GM12878 (cell line): ENCODE measurements around the gene PCGF1. TPM values are rescaled to one million over a fixed set of nuclear protein-coding genes. Genes with fewer than 3 reads are reported as not detected.
A peak's percentile ranks its signal among the peaks of the same experiment; 100 is the strongest.

ENCODE experiments used
- ATAC-seq: fragments of 200-7000 bp; cut with Tn5 transposase; 3 replicates; pipeline ENCODE4 v1.9.1; 2020; ENCODE audit warnings: mild to moderate bottlenecking, moderate library complexity
- BruUV-seq: library from RNA; stranded (reverse); fragments of 400-500 nt; replicated peaks from 2 replicates; lab custom pipeline; 2021; lab: Mats Ljungman, UMichigan
- CTCF ChIA-PET: fragments of 300-600 bp; sonication (Branson Sonifier 250); formaldehyde crosslinking; extraction: SDS; loops from one replicate; lab custom pipeline; 2021; ENCODE audit warnings: inconsistent platforms; lab: Yijun Ruan, JAX
- POLR2A ChIA-PET: fragments of 350-600 bp; formaldehyde crosslinking; extraction: SDS; loops from one replicate; lab custom pipeline; 2021; ENCODE audit warnings: inconsistent platforms; lab: Charles Lee
- RAD21 ChIA-PET: fragments of 300-600 bp; sonication (Branson Sonifier 250); formaldehyde crosslinking; loops from one replicate; lab custom pipeline; 2023; ENCODE audit warnings: antibody characterized with exemption; ENCODE audit not compliant: unreplicated experiment; lab: Charles Lee
- SMC1A ChIA-PET: fragments of 300-600 bp; sonication (Branson Sonifier 250); formaldehyde crosslinking; loops from one replicate; lab custom pipeline; 2023; ENCODE audit not compliant: unreplicated experiment, uncharacterized antibody; lab: Charles Lee
- DNase-seq: peaks from one replicate; pipeline ENCODE4 v3.0.0-alpha.2; 2011; ENCODE audit warnings: low read depth, low spot score
- FAIRE-seq: peaks from 3 replicates; lab custom pipeline; 2011; peaks lifted over from hg19 to GRCh38; lab: Jason Lieb, UNC
- H2AFZ ChIP-seq: 2 replicates; pipeline ENCODE4 v1.6.0; 2011; ENCODE audit warnings: low read depth, low read length, control low read depth; ENCODE audit not compliant: control insufficient read depth
- H3K27ac ChIP-seq: 2 replicates; pipeline ENCODE4 v1.5.1; 2011; ENCODE audit warnings: control low read depth; ENCODE audit not compliant: control insufficient read depth, insufficient read depth
- H3K27me3 ChIP-seq, 2 experiments: replicated peaks in 1 of 2; 2 replicates each; pipeline versions ENCODE4 v1.6.0 to v1.6.1; 2011; ENCODE audit warnings: low read length in 1 of 2; ENCODE audit not compliant: control insufficient read depth in 2 of 2, insufficient read depth in 2 of 2
- H3K36me3 ChIP-seq, 2 experiments: 2 replicates each; pipeline ENCODE4 v1.5.1; 2011; ENCODE audit warnings: low read length in 1 of 2; ENCODE audit not compliant: control insufficient read depth in 2 of 2, insufficient read depth in 2 of 2
- H3K4me1 ChIP-seq: 2 replicates; pipeline ENCODE4 v1.6.1; 2011; ENCODE audit warnings: mild to moderate bottlenecking, low read length, moderate library complexity, mixed read lengths; ENCODE audit not compliant: control insufficient read depth, insufficient read depth
- H3K4me2 ChIP-seq: 2 replicates; pipeline ENCODE4 v1.6.0; 2011; ENCODE audit warnings: control low read depth; ENCODE audit not compliant: control insufficient read depth, insufficient read depth
- H3K4me3 ChIP-seq: fragments of 200-600 bp; sonication (generic); 2 replicates; pipeline ENCODE4 v1.5.1; 2016
- H3K79me2 ChIP-seq: 2 replicates; pipeline ENCODE4 v1.6.0; 2011; ENCODE audit warnings: low read length; ENCODE audit not compliant: control insufficient read depth, insufficient read depth
- H3K9ac ChIP-seq: 2 replicates; pipeline ENCODE4 v1.8.0; 2011; ENCODE audit warnings: low read length, control low read depth, mixed read lengths; ENCODE audit not compliant: control insufficient read depth, insufficient read depth
- H3K9me3 ChIP-seq: replicated peaks from 3 replicates; pipeline ENCODE4 v1.5.1; 2011; ENCODE audit warnings: mild to moderate bottlenecking, low read length; ENCODE audit not compliant: control insufficient read depth, insufficient read depth
- H4K20me1 ChIP-seq: 2 replicates; pipeline ENCODE4 v1.6.0; 2011; ENCODE audit not compliant: control insufficient read depth, insufficient read depth
- CEBPB ChIP-seq, 2 experiments: fragments of 150-350 bp in 1 of 2; IDR thresholded peaks; 2 replicates each; pipeline ENCODE4 v1.6.1; 2012 to 2014; ENCODE audit warnings: low read depth in 2 of 2, low read length in 2 of 2, borderline replicate concordance in 1 of 2, inconsistent platforms in 1 of 2
- POLR2A ChIP-seq: IDR thresholded peaks from 2 replicates; pipeline ENCODE4 v1.6.1; 2011; ENCODE audit warnings: low read depth, mild to moderate bottlenecking, low read length
- POU2F2 ChIP-seq: IDR thresholded peaks from 3 replicates; pipeline ENCODE4 v1.6.1; 2011; ENCODE audit warnings: low read depth, mild to moderate bottlenecking, low read length, borderline replicate concordance
- TAF1 ChIP-seq: IDR thresholded peaks from 2 replicates; pipeline ENCODE4 v1.6.1; 2011; ENCODE audit warnings: mild to moderate bottlenecking, low read depth, low read length, borderline replicate concordance
- YBX1 ChIP-seq: fragments of 450-650 bp; IDR thresholded peaks from 2 replicates; pipeline ENCODE4 v1.6.1; 2016; ENCODE audit warnings: antibody characterized with exemption
- WGBS: methylation state at CpG from one replicate; pipeline ENCODE4 v1.1.6; 2016; ENCODE audit warnings: low lambda C conversion rate; ENCODE audit not compliant: insufficient replicate concordance, insufficient coverage; ENCODE audit errors: missing lambda C conversion rate; 5-methylcytosine and 5-hydroxymethylcytosine counted together
- in situ Hi-C: fragments of 300-500 bp; cut with MboI; formaldehyde crosslinking; loops from 9 replicates; pipeline ENCODE4 v1.14.3; 2018; ENCODE audit warnings: mixed read lengths
- intact Hi-C: fragments of 100-400 bp; cut with micrococcal nuclease; formaldehyde crosslinking; loops from one replicate; pipeline ENCODE4 v1.14.2; 2022; ENCODE audit not compliant: unreplicated experiment
- polyA plus RNA-seq, 11 experiments: library from polyadenylated mRNA; depleted of rRNA in 4 of 11; unstranded in 6 of 11; stranded (reverse) in 5 of 11; fragments of >200 nt; fragmentation: Nextera tagmentation in 4 of 11; fragmentation: Illumina TruSeq in 1 of 11; extraction: Ambion mirVana in 4 of 11; extraction: Trizol in 1 of 11; gene quantifications; 1 replicate in 1 of 11; 2 replicates in 10 of 11; pipeline versions ENCODE4 v1.2.1 to v1.2.3, GENCODE V29; 2011 to 2016; ENCODE audit warnings: inconsistent platforms in 2 of 11, missing spikeins in 2 of 11, low read depth in 1 of 11
- total RNA-seq, 4 experiments: library from RNA; depleted of rRNA in 3 of 4; stranded (reverse); fragments of >200 nt in 3 of 4; fragmentation: Illumina TruSeq in 1 of 4; extraction: Trizol in 1 of 4; gene quantifications; 2 replicates each; pipeline versions ENCODE4 v1.2.1 to v1.2.3, GENCODE V29; 2013 to 2021
- TF ChIP-seq, protein P1 (sequence below): fragments of 450-650 bp; IDR thresholded peaks from 2 replicates; pipeline ENCODE4 v1.6.1; 2016; ENCODE audit warnings: mild to moderate bottlenecking, moderate library complexity, borderline replicate concordance

Gene PCGF1
- total and polyA plus RNA-seq, 10 of the 15 experiments (the other 5 are each of a cell fraction or from before 2014, with no cell fraction given), result 23.1 to 50.8 (median 27.4) TPM

GRCh38 chr2:74507145-74507925 lies at the start of gene PCGF1 (continued):
- TF ChIP-seq, protein P1, sequence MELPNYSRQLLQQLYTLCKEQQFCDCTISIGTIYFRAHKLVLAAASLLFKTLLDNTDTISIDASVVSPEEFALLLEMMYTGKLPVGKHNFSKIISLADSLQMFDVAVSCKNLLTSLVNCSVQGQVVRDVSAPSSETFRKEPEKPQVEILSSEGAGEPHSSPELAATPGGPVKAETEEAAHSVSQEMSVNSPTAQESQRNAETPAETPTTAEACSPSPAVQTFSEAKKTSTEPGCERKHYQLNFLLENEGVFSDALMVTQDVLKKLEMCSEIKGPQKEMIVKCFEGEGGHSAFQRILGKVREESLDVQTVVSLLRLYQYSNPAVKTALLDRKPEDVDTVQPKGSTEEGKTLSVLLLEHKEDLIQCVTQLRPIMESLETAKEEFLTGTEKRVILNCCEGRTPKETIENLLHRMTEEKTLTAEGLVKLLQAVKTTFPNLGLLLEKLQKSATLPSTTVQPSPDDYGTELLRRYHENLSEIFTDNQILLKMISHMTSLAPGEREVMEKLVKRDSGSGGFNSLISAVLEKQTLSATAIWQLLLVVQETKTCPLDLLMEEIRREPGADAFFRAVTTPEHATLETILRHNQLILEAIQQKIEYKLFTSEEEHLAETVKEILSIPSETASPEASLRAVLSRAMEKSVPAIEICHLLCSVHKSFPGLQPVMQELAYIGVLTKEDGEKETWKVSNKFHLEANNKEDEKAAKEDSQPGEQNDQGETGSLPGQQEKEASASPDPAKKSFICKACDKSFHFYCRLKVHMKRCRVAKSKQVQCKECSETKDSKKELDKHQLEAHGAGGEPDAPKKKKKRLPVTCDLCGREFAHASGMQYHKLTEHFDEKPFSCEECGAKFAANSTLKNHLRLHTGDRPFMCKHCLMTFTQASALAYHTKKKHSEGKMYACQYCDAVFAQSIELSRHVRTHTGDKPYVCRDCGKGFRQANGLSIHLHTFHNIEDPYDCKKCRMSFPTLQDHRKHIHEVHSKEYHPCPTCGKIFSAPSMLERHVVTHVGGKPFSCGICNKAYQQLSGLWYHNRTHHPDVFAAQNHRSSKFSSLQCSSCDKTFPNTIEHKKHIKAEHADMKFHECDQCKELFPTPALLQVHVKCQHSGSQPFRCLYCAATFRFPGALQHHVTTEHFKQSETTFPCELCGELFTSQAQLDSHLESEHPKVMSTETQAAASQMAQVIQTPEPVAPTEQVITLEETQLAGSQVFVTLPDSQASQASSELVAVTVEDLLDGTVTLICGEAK, result peak; percentile 90
- TF ChIP-seq YBX1 (0 out of 2 replicates have a peak, but pooled peaks have one; percentile 44), TAF1 (peak; percentile 91), POLR2A (peak; percentile 94), POU2F2 (peak; percentile 54; the same call in 1 of the 3 replicates)

- RAD21 ChIA-PET, result interaction anchor here (1.4 kb wide), 1 partner anchor 117 kb away, joined by 3 read pairs; no protein-coding TSS in a partner anchor
- Histone ChIP-seq H3K4me3 (peak overlapping the region; percentile 95; the same call in 1 of the 2 replicates), H3K9me3 (no peaks in the 10 kb centered on the region; the same call in 2 of the 3 replicates), H4K20me1 (no peaks in the 10 kb centered on the region), H3K79me2 (peaks cover 49% of the 10 kb centered on the region), H3K27ac (no peak overlapping the region), H3K4me1 (peaks cover 22% of the 10 kb centered on the region), H3K9ac (no peak overlapping the region), H3K36me3 (peaks cover 1 to 11% of the 10 kb centered on the region in 2 experiments; a peak in 2 of 4 replicates), H2AFZ (no peak overlapping the region), H3K4me2 (peak overlapping the region; percentile 91), H3K27me3 (no peaks in the 10 kb centered on the region)
- in situ Hi-C loops (no loop called here), intact Hi-C loops (no loop called here)
- no peak for ATAC-seq
- DNase-seq, result no peak
- TF ChIP-seq POLR2A, result 0 out of 2 replicates have a peak, but pooled peaks have one; percentile 39
- TF ChIP-seq CEBPB (IDR thresholded peaks at IDR 0.05; ENCODE audit: borderline replicate concordance in 1 of 2, low read depth in 2 of 2, low read length in 2 of 2), result no peak
- 93% methylated on average over 6 of the region's 6 CpGs for WGBS
- POLR2A ChIA-PET, result interaction anchor here (17.8 kb wide), 1 partner anchor 19 kb away, joined by 441 read pairs; no protein-coding TSS in a partner anchor
- BruUV-seq, result no TSS peak
- no peak for FAIRE-seq
- CTCF ChIA-PET, result interaction anchor here (1.1 to 8.5 kb wide), 6 partner anchors 10 to 31 kb away, joined by 3 to 115 read pairs (median 6); no protein-coding TSS in a partner anchor
- SMC1A ChIA-PET, result interaction anchor here (0.7 to 4.8 kb wide), 7 partner anchors 10 to 74 kb away, joined by 3 to 42 read pairs (median 4); partner anchors contain the start of genes CCDC142, LBX2 and TTC31
Observed at GRCh38 chr2:74556831-74557370, 49.4 kb upstream of the PCGF1 start.
